ENCODE data around the gene TIGD2. TPM values are rescaled to one million over a fixed set of nuclear protein-coding genes. Genes with fewer than 3 reads are reported as not detected.

The TIGD2 gene
- total and polyA plus RNA-seq, 2 of the 13 experiments (the other 11 are each of a cell fraction or from before 2014, with no cell fraction given): 3.1 to 15.5 TPM

DNA sequence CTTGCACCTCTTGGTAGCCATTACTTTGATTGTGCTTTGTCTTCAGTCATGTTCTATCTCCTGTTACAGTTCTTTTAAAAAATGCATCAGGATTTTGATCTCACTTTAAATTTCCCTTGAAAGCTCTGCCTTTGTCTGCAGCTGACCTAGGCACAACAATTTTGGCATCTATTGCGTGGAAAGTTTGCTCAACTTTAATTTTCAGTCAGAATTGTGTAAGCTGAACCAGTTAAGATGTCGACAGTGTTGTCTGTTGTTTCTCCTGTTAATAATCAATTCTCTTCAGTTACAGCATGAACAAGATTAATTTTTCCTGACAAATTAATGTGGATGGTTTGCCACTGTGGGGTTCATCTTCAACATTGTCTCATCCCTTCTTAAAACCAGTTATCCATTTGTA, 34.9 kb downstream of the TIGD2 start:
- Histone ChIP-seq H3K79me2 (ENCODE audit: insufficient read depth, low read length) (no peaks in the 10 kb centered on the region), H3K4me1 (ENCODE audit: insufficient read depth, low read length) (no peaks in the 10 kb centered on the region), H3K4me2 (ENCODE audit: low read depth, low read length) (no peak overlapping the region), H3K27me3 (ENCODE audit: control insufficient read depth in 1 of 2, insufficient read depth in 2 of 2, low read length in 2 of 2) (no peaks in the 10 kb centered on the region), H3K36me3 (replicated peaks in 1 of 2; ENCODE audit: control insufficient read depth in 1 of 2, insufficient read depth in 2 of 2, low read length in 2 of 2) (no peaks in the 10 kb centered on the region), H4K20me1 (ENCODE audit: insufficient read depth, low read length) (no peaks in the 10 kb centered on the region), H3K27ac (ENCODE audit: extremely low read length, insufficient read depth, low read length) (no peak overlapping the region), H3K9me3 (ENCODE audit: low read length) (no peaks in the 10 kb centered on the region), H3K4me3 (replicated peaks in 1 of 3; ENCODE audit: insufficient read depth in 1 of 3, low read depth in 2 of 3, low read length in 3 of 3) (no peak overlapping the region), H3K9ac (ENCODE audit: insufficient read depth, low read depth, low read length) (no peak overlapping the region), H2AFZ (ENCODE audit: low read length) (no peak overlapping the region)
- no peak for ATAC-seq
- no TSS peak for BruUV-seq (replicated peaks)
- in situ Hi-C loops (cut with HindIII; ENCODE audit: extremely low pct_ligation_motif_present, low pct_unique_long_range_greater_than_20kb) (no loop called here), intact Hi-C loops (cut with micrococcal nuclease; ENCODE audit: unreplicated experiment) (no loop called here)
- TF ChIP-seq ZNF816 (CRISPR knock-in tag; IDR thresholded peaks at IDR 0.05; ENCODE audit: borderline replicate concordance) (no peak), PLRG1 (conservative IDR thresholded peaks at IDR 0.05) (no peak), ZNF251 (CRISPR knock-in tag; IDR thresholded peaks at IDR 0.05) (no peak), SNRNP70 (IDR thresholded peaks at IDR 0.05; ENCODE audit: low read depth, low read length) (no peak), ZNF746 (CRISPR knock-in tag; IDR thresholded peaks at IDR 0.05) (no peak), FOSL1 (CRISPR knock-in tag; IDR thresholded peaks at IDR 0.05; ENCODE audit: borderline replicate concordance) (no peak), ESRRA (CRISPR knock-in tag; IDR thresholded peaks at IDR 0.05; ENCODE audit: low read depth) (no peak), ATF7-NPFF (CRISPR knock-in tag; IDR thresholded peaks at IDR 0.05; ENCODE audit: low read depth) (no peak)
- TF ChIP-seq, protein P1, sequence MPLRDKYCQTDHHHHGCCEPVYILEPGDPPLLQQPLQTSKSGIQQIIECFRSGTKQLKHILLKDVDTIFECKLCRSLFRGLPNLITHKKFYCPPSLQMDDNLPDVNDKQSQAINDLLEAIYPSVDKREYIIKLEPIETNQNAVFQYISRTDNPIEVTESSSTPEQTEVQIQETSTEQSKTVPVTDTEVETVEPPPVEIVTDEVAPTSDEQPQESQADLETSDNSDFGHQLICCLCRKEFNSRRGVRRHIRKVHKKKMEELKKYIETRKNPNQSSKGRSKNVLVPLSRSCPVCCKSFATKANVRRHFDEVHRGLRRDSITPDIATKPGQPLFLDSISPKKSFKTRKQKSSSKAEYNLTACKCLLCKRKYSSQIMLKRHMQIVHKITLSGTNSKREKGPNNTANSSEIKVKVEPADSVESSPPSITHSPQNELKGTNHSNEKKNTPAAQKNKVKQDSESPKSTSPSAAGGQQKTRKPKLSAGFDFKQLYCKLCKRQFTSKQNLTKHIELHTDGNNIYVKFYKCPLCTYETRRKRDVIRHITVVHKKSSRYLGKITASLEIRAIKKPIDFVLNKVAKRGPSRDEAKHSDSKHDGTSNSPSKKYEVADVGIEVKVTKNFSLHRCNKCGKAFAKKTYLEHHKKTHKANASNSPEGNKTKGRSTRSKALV (CRISPR knock-in tag; IDR thresholded peaks at IDR 0.05): no peak
- TF ChIP-seq, protein P2, sequence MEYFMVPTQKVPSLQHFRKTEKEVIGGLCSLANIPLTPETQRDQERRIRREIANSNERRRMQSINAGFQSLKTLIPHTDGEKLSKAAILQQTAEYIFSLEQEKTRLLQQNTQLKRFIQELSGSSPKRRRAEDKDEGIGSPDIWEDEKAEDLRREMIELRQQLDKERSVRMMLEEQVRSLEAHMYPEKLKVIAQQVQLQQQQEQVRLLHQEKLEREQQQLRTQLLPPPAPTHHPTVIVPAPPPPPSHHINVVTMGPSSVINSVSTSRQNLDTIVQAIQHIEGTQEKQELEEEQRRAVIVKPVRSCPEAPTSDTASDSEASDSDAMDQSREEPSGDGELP (IDR thresholded peaks at IDR 0.05; ENCODE audit: borderline replicate concordance, low read depth): no peak
- TF ChIP-seq, protein P3, sequence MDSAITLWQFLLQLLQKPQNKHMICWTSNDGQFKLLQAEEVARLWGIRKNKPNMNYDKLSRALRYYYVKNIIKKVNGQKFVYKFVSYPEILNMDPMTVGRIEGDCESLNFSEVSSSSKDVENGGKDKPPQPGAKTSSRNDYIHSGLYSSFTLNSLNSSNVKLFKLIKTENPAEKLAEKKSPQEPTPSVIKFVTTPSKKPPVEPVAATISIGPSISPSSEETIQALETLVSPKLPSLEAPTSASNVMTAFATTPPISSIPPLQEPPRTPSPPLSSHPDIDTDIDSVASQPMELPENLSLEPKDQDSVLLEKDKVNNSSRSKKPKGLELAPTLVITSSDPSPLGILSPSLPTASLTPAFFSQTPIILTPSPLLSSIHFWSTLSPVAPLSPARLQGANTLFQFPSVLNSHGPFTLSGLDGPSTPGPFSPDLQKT (CRISPR knock-in tag; IDR thresholded peaks at IDR 0.05; ENCODE audit: borderline replicate concordance): no peak
- DNase-seq (ENCODE audit: low spot score): no peak
- CTCF ChIA-PET (ENCODE audit: low intra/inter-chr PET ratio, low total read pairs): no interaction called here
- no peak for FAIRE-seq
- WGBS (ENCODE audit: low lambda C conversion rate): 3% methylated on average over 2 of the region's 2 CpGs
- POLR2A ChIA-PET: no interaction called here

All from HepG2 (cell line).